Central memory CD8-positive, alpha-beta T cell (primary cell): ENCODE data around the gene FXYD1.
A peak's percentile ranks its signal among the peaks of the same experiment; 100 is the strongest.

Experiments
- ATAC-seq: fragments of 150-1000 bp; cut with Tn5 transposase; replicated peaks from 2 replicates; pipeline ENCODE4 v1.10.0; 2022; ENCODE audit warnings: mild to moderate bottlenecking, moderate FRiP score, moderate number of reproducible peaks; ENCODE audit not compliant: poor library complexity, severe bottlenecking; ENCODE audit errors: extremely low read depth
- DNase-seq, 2 donors: peaks; one replicate each; pipeline ENCODE4 v3.0.0; 2021; ENCODE audit warnings: low spot score in 2 of 2
- H3K27ac Mint-ChIP-seq: one replicate; pipeline ENCODE4 v1.8.0; 2022; ENCODE audit warnings: low read depth, mild to moderate bottlenecking, moderate library complexity, mixed read lengths
- H3K27me3 Mint-ChIP-seq: one replicate; pipeline ENCODE4 v1.8.0; 2022; ENCODE audit warnings: mixed read lengths
- H3K36me3 Mint-ChIP-seq: one replicate; pipeline ENCODE4 v1.8.0; 2022; ENCODE audit warnings: mild to moderate bottlenecking, moderate library complexity, mixed read lengths; ENCODE audit not compliant: insufficient read depth
- H3K4me1 Mint-ChIP-seq: one replicate; pipeline ENCODE4 v1.8.0; 2022; ENCODE audit warnings: mixed read lengths
- H3K4me3 Mint-ChIP-seq: one replicate; pipeline ENCODE4 v1.8.0; 2022; ENCODE audit warnings: mild to moderate bottlenecking, moderate library complexity, mixed read lengths
- H3K9me3 Mint-ChIP-seq: one replicate; pipeline ENCODE4 v1.8.0; 2022; ENCODE audit warnings: mixed read lengths

FXYD1 gene

DNA sequence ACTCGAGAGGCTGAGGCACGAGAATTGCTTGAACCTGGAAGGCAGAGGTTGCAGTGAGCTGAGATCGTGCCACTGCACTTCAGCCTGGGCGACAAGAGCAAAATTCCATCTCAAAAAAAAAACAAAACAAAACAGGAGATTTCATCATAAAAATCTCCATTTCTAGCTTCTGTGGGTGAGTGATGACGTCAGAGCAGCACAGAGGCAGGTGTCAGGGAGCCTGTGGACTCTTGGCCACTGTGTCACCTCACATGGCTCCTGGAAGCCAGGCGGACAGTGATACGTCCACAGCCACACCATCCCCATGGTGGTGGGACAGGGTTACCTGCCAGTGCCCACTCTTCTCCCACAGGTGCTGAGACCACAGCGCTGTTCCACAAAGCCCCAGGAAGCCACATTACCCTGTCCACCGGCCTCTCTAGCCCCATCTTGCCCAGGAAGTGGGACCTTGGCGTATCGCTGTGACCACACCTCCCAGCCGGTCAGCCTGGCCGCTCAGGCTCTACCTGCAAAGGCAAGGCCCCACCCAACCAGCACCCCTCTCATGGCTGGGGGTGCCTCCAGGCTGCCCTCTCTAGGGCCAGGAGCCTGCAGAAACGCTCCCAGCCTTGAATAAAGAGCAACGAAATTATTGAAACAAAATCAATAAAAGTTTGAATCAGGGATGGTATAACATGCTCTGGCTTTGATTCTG is 25.5 kb upstream of the FXYD1 start:
- Mint-ChIP-seq H3K27me3 (peaks cover 10% of the 10 kb centered on the region), H3K36me3 (no peaks in the 10 kb centered on the region), H3K27ac (no peak overlapping the region), H3K4me3 (no peak overlapping the region), H3K9me3 (no peaks in the 10 kb centered on the region), H3K4me1 (peaks cover 8% of the 10 kb centered on the region)
- DNase-seq (no peak), ATAC-seq (no peak)

DNA sequence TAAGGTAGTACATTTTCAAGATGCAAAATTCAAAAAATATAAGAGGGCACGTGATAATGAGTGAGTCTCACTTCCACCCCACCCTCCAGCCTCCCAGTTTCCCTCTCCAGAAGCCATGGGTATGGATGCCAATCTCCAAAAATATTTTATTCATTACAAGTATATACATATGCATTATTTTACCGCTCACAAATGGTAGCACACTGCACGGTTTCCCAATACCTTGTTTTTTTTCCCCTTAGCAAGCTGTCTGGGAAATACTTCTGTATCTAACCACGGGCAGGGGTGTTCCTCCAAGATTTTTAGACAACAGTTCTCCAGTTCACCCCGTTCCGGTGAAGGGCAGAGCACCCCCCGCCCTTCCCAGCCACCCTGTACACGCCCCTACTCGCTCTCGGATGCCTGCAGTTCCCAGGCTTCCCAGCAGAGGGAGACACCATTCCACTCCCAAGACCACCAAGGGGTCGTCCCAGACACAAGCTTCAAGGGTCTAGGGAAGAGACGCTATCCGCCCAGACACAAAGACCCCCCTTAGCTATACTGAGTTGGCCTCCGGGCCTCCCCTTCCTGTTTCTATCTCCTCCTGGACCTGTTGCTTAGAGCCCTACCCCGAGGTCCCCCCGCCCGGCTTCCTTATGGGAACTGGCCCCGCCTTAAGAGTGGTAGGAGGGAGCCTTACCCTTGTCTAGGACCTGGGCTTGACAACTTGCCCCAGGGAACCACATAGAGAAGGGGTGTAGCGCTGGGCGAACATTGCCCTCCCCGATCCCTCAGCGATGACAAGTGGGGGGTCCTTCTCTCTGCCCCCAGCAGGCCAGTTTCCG is 24.1 kb upstream of the FXYD1 start:
- Mint-ChIP-seq H3K9me3 (no peaks in the 10 kb centered on the region), H3K27ac (no peak overlapping the region), H3K27me3 (peaks cover 10% of the 10 kb centered on the region), H3K4me1 (peaks cover 8% of the 10 kb centered on the region), H3K36me3 (no peaks in the 10 kb centered on the region), H3K4me3 (no peak overlapping the region)
- DNase-seq (peak; percentile 52 to 63), ATAC-seq (peak; percentile 52)

DNA sequence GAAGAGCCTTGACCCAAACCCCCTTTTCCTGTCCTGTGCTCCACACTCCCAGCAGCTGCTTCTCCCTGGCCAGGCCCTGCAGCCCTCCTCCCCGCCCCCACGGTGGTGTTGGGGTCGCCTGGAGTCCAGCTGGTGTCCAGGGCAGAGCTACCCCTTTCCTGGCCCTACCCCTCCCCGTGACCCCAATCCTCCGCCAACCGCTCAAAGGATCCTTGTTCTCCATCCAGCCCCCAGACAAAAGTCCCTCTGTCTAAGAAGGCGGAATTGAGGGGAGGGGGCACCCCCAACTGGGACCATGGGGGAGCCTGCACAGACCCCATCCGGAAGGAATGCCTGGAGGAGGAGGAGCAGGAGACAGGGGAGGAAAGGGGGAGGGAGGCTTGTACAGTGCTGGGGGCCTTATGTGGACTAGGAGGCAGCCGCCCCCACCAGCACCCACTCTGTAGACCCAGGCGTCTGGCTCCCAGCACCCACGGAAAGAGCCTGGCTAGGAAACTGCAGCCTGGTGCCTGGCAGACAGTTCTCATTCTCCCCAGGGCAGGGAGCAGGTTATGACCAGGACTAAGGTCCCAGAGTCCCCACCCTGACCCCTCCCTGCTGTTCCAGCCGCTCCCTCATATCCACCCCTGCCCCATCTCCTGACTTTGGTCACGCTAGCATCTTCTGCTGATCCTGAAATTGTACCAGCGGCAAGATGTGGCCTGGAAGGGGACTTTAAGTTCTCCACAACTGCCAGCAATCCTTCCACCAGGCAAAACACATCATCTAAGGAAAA is 23.3 kb upstream of the FXYD1 start, which contains the start of gene FXYD3:
FXYD3 (plus strand) TSS at position 647 of the 775 bp plus-strand sequence. CDS start 3,554 bp downstream, outside the sequence.
- Mint-ChIP-seq H3K27ac (no peak within 1 kb of the TSS), H3K4me3 (no peak within 1 kb of the TSS), H3K36me3 (no peaks in the 10 kb centered on the region), H3K4me1 (peaks cover 8% of the 10 kb centered on the region), H3K27me3 (peaks cover 10% of the 10 kb centered on the region), H3K9me3 (no peaks in the 10 kb centered on the region)
- DNase-seq = no peak
- ATAC-seq = no peak

DNA sequence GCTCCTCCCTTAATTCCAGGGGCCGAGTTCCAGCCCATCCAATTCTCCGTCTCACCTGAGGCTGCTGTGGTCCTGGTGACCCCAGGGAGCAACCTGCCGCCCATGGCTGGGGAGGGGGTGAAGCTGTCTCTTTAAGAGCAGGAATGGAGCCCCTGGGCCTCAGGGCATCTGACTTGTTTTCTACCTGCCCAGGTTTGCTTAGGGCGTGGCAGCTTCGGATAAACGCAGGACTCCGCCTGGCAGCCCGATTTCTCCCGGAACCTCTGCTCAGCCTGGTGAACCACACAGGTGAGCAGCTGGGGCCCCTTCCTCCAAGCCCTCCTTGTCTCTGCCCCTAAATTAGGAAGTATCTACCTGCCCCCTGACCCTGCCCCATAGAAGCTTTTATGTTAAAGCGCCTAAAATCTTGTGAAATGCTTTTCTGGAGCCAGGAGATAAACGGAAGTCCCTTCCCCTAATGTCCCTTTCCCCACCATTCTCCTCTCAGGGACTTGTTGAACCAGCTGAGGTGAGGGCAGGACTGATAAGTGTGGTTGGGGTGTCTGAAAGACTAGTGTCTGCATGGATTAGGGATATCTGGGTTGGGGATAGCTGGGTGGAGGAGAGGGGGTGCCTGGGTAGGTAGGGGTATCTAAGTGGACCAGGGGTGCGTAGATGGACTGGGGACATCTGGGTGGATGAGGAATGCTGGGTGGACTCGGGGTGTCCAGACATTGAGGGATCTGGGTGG is 22.4 kb upstream of the FXYD1 start:
- ATAC-seq (no peak), DNase-seq (no peak)
- no peaks in the 10 kb centered on the region for H3K36me3 Mint-ChIP-seq
- H3K4me3 Mint-ChIP-seq = no peak overlapping the region
- H3K4me1 Mint-ChIP-seq = peaks cover 8% of the 10 kb centered on the region
- H3K27ac Mint-ChIP-seq = no peak overlapping the region
- peaks cover 10% of the 10 kb centered on the region for H3K27me3 Mint-ChIP-seq
- H3K9me3 Mint-ChIP-seq = no peaks in the 10 kb centered on the region

DNA sequence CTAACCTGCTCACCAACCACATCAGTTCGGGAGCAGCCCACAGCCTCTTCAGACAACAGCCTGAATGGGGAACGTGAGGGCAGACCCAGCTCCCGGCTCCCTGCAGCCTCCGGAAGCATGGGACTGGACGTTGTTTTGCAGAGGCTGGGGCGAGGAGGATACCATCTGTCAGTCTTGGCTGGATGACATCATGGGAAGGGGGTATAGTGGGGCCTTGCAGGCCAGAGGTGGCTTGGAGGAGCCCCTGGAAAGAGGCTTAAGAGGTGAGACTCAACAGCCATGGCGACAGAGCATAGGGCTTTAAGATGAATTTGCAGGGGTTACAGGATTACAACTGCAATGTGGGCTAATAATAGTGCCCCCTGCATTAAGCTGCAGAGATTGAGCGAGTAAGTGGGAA is 21.5 kb upstream of the FXYD1 start:
- DNase-seq (no peak), ATAC-seq (no peak)
- no peaks in the 10 kb centered on the region for H3K36me3 Mint-ChIP-seq
- H3K4me1 Mint-ChIP-seq = peaks cover 8% of the 10 kb centered on the region
- no peaks in the 10 kb centered on the region for H3K9me3 Mint-ChIP-seq
- no peak overlapping the region for H3K27ac Mint-ChIP-seq
- no peak overlapping the region for H3K4me3 Mint-ChIP-seq
- H3K27me3 Mint-ChIP-seq = peaks cover 3% of the 10 kb centered on the region

DNA sequence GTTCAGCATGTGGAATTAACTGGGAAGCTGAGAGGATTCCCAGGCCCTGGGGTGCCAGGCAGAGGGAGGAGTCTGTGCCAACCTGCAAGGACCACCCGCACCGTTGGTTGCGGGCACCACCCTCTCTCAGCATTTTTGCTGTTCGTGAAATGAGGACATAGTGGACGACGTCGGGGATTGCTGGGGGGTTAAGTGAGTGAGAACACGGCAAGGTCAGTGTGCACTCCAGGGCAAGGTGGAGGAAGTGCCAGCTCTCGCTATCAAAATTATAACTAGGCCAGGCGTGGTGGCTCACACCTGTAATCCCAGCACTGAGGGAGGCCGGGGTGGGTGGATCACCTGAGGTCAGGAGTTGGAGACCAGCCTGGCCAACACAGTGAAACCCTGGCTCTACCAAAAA is 20.8 kb upstream of the FXYD1 start:
- no peak overlapping the region for H3K4me3 Mint-ChIP-seq
- H3K27ac Mint-ChIP-seq = no peak overlapping the region
- no peaks in the 10 kb centered on the region for H3K27me3 Mint-ChIP-seq
- peaks cover 8% of the 10 kb centered on the region for H3K4me1 Mint-ChIP-seq
- no peaks in the 10 kb centered on the region for H3K36me3 Mint-ChIP-seq
- DNase-seq = no peak
- no peak for ATAC-seq
- no peaks in the 10 kb centered on the region for H3K9me3 Mint-ChIP-seq

DNA sequence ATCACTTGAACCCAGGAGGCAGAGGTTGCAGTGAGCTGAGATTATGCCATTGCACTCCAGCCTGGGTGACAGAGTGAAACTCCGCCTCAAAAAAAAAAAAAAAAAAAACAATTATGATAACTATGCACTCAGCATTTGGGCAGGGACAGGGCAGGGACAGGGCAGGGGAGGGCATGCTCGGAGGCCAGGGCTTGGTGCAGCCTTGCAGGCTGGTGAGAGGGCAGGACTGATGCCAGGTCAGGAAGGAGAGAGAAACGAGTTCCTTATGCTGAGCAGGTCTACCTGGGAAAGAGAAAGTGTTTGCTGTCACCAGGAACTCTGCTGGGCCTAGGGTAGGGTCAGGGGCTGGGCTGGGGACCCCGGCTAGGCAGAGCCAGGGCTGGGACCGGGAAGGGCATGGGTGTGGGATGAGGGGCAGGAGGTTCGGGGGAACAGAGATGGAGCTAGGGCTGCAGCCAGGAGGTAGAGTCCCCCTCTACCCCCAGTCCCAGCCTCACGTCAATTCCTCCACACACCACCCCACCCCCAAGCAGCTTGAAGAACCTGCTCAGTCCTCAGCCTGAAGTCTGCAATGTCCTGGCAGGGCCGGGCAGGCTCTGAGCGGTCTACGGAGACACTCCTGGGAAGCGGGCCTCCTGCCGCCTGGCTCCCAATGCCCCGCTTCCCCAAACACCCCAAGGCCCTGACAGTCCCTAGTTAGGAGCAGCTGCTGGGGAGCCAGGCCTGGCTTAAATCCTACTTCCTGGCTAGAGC is 20.2 kb upstream of the FXYD1 start:
- Mint-ChIP-seq H3K36me3 (no peaks in the 10 kb centered on the region), H3K27me3 (no peaks in the 10 kb centered on the region), H3K4me3 (no peak overlapping the region), H3K9me3 (no peaks in the 10 kb centered on the region), H3K27ac (no peak overlapping the region), H3K4me1 (peaks cover 8% of the 10 kb centered on the region)
- no peak for DNase-seq
- no peak for ATAC-seq

DNA sequence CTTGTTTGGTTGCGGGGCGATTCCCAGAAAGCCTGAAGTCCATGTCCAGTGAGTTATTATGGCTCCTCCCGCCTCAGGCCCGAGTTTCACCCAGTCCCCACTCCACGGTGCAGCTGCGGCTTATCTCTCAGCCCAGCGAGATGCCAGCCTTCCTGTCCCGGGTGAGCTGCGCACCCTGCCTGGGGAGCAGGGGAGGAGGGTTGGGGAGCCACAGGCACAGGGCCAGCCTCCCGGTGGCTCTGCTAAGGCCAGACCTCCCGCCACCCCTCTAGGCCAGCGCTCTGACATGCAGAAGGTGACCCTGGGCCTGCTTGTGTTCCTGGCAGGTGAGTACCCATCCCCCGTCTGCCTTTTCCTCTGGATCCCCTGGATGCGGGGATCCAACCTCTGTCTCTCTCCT is 19.5 kb upstream of the FXYD1 start:
- Mint-ChIP-seq H3K4me3 (no peak overlapping the region), H3K27me3 (no peaks in the 10 kb centered on the region), H3K4me1 (peaks cover 11% of the 10 kb centered on the region), H3K27ac (peak overlapping the region; percentile 42), H3K9me3 (no peaks in the 10 kb centered on the region), H3K36me3 (no peaks in the 10 kb centered on the region)
- DNase-seq (no peak), ATAC-seq (no peak)

DNA sequence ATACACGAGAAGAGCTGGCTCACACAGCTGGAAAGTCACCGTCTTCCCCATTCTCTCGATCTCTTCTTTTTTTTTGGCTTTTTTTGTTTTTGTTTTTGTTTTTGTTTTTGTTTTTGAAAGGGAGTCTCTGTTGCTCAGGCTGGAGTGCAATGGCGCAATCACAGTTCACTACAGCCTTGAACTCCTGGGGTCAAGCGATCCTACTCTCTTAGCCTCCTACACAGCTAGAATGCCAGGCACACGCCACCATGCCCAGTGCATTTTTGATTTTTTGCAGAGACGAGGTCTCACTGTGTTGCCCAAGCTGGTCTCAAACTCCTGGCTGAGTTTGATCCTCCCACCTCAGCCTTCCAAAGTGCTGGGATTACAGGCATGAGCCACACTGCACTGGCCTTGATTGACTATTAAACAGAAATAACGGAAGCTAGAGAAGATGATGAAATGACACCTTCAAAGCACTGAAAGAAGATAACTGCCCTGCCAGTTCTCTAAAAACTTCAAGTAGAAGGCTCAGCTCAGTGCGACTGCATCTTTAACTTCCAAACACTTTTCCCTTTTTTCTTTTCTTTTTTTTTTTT is 19.0 kb upstream of the FXYD1 start:
- H3K4me1 Mint-ChIP-seq = peaks cover 13% of the 10 kb centered on the region
- H3K36me3 Mint-ChIP-seq = peaks cover 2% of the 10 kb centered on the region

DNA sequence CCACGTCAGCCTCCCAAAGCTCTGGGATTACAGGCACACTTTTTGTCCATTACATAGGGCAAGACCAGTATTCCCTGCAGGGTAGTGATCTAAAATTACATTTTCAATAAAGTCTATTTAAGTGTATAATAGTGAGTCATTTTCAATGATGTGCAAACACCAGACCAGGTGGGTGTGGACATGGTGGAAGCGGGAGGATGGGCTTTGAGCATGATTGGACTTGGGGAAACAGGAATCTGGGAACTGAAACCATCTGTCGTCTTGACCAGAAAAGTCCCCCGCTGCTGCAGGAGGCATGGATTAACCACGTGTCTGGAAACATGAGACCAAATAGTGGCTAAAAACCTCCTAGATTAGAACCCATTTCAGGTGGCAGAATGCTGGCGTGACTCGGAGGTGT is 18.1 kb upstream of the FXYD1 start:
- DNase-seq (no peak), ATAC-seq (no peak)
- no peak overlapping the region for H3K4me3 Mint-ChIP-seq
- H3K27me3 Mint-ChIP-seq = no peaks in the 10 kb centered on the region
- H3K36me3 Mint-ChIP-seq = peaks cover 2% of the 10 kb centered on the region
- H3K27ac Mint-ChIP-seq = no peak overlapping the region
- H3K9me3 Mint-ChIP-seq = no peaks in the 10 kb centered on the region
- H3K4me1 Mint-ChIP-seq = peaks cover 13% of the 10 kb centered on the region

More for the DNA sequence above, 19.0 kb upstream of the FXYD1 start:
- Mint-ChIP-seq H3K4me3 (no peak overlapping the region), H3K9me3 (no peaks in the 10 kb centered on the region), H3K27ac (peak overlapping the region; percentile 42), H3K27me3 (no peaks in the 10 kb centered on the region)
- no peak for DNase-seq
- no peak for ATAC-seq

DNA sequence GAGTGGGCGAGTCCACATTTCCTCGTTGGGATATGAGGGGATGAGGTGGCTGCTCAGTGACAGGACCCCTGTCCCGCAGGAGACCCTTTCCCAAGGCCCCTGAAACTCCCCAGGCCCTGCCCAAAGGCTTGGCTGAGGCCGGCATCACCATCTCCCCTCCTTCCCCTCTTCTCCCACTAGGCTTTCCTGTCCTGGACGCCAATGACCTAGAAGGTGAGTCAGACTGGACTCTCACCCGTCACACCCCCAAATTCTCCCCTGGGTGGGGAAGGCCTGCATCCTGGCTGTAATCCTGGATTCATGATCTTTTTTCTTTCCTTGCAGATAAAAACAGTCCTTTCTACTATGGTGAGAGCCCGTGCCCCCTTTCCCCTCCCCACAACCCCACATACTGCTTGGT is 17.7 kb upstream of the FXYD1 start:
- Mint-ChIP-seq H3K27me3 (no peaks in the 10 kb centered on the region), H3K27ac (no peak overlapping the region), H3K9me3 (no peaks in the 10 kb centered on the region), H3K36me3 (peaks cover 4% of the 10 kb centered on the region), H3K4me3 (no peak overlapping the region), H3K4me1 (peaks cover 13% of the 10 kb centered on the region)
- ATAC-seq (no peak), DNase-seq (no peak)
